ENCODE measurements around the gene ALPK3.

Gene ALPK3

DNA sequence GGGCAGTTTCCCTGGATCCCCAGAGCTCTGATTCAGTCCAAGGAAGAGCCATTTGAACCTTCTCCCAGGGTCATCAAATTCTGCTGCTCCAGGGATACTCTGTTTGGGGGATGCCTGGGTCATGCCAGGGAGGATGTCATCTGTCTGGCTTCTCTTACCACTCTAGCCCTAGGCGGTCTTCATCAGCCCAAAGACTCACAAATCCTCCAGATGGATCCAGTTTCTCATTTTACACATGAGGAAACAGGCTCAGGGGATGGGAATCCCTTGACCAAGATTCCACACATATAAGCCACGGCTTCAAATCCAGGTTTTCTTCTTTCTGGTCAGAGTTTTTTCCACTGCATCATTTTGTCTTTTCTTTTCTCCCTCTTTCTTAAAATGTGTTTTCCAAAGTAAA, 104.0 kb downstream of the ALPK3 start:
- DNase-seq (ENCODE audit: low read depth) = peak; percentile 29
- TF ChIP-seq, protein P1, sequence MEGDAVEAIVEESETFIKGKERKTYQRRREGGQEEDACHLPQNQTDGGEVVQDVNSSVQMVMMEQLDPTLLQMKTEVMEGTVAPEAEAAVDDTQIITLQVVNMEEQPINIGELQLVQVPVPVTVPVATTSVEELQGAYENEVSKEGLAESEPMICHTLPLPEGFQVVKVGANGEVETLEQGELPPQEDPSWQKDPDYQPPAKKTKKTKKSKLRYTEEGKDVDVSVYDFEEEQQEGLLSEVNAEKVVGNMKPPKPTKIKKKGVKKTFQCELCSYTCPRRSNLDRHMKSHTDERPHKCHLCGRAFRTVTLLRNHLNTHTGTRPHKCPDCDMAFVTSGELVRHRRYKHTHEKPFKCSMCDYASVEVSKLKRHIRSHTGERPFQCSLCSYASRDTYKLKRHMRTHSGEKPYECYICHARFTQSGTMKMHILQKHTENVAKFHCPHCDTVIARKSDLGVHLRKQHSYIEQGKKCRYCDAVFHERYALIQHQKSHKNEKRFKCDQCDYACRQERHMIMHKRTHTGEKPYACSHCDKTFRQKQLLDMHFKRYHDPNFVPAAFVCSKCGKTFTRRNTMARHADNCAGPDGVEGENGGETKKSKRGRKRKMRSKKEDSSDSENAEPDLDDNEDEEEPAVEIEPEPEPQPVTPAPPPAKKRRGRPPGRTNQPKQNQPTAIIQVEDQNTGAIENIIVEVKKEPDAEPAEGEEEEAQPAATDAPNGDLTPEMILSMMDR (conservative IDR thresholded peaks at IDR 0.05; ENCODE audit: control insufficient read depth, insufficient read depth, low read depth, low read length) = no peak
- no peak overlapping the region for H3K4me3 ChIP-seq (ENCODE audit: control insufficient read depth, low read depth, low read length)

DNA sequence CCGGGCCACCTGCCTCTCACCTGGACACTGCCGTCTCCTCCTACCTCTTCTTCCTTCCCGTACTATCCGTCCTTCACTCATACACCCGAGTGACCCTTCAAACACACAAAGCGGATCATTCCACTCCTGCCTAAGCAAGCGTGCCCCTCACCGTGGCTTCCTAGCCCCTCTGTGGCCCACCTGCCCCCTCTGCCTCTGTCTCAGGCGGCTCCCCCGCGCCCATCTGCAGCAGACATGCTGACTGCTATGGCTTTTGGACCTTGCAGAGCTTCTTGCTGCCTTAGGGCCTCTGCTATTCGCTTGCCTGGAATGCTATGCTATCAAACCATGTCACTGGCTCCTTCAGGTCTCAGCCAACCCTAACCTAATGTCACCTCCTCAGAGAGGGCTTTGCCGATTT, 105.4 kb downstream of the ALPK3 start:
- H3K4me3 ChIP-seq (ENCODE audit: control insufficient read depth, low read depth, low read length) = no peak overlapping the region
- TF ChIP-seq, protein P1 (conservative IDR thresholded peaks at IDR 0.05; ENCODE audit: control insufficient read depth, insufficient read depth, low read depth, low read length) = no peak
- no peak for DNase-seq (ENCODE audit: low read depth)
